Erythroblast (primary cell): Measurements from ENCODE around the gene CELF4.

Experiments used
- GATA1 ChIP-seq: IDR thresholded peaks from 2 replicates; pipeline ENCODE4 v1.6.1; 2011; ENCODE audit warnings: low read depth, mild to moderate bottlenecking, control low read depth, low read length, moderate library complexity
- POLR2A ChIP-seq: IDR thresholded peaks from 2 replicates; pipeline ENCODE4 v1.6.1; 2011; ENCODE audit warnings: mild to moderate bottlenecking, low read length

GRCh38 chr18:37330173-37330572 is 235.4 kb downstream of the CELF4 start:
- TF ChIP-seq POLR2A = no peak
- no peak for TF ChIP-seq GATA1
